HepG2 (cell line): Measurements from ENCODE around the gene ALDH3B2. TPM values are rescaled to one million over a fixed set of nuclear protein-coding genes. Genes with fewer than 3 reads are reported as not detected.
A peak's percentile ranks its signal among the peaks of the same experiment; 100 is the strongest.

Experiments used
- ATF7 ChIP-seq, 2 experiments: fragments of 450-650 bp in 1 of 2; sonication (generic) in 1 of 2; formaldehyde crosslinking in 1 of 2; IDR thresholded peaks; 2 replicates each; pipeline versions ENCODE4 v1.4.0 to v1.6.1; 2016 to 2020; ENCODE audit warnings: antibody characterized with exemption in 1 of 2, mild to moderate bottlenecking in 1 of 2, missing genetic modification reagents in 1 of 2
- CCAR2 ChIP-seq: fragments of 200-400 bp; formaldehyde crosslinking; optimal IDR thresholded peaks from 2 replicates; pipeline ENCODE3; 2018; ENCODE audit warnings: low read depth, mild to moderate bottlenecking, low read length, moderate library complexity
- CCDC6 ChIP-seq: sonication (generic); formaldehyde crosslinking; IDR thresholded peaks from 2 replicates; pipeline ENCODE4 v1.8.1; 2022; ENCODE audit warnings: mild to moderate bottlenecking, missing genetic modification reagents, moderate library complexity
- CREM ChIP-seq, 2 experiments: sonication (generic) in 1 of 2; formaldehyde crosslinking in 1 of 2; IDR thresholded peaks; 2 replicates each; pipeline versions ENCODE4 v1.4.0 to v1.6.1; 2016 to 2020; ENCODE audit warnings: antibody characterized with exemption in 1 of 2, mild to moderate bottlenecking in 1 of 2, missing genetic modification reagents in 1 of 2
- EEA1 ChIP-seq: sonication (generic); formaldehyde crosslinking; IDR thresholded peaks from 2 replicates; pipeline ENCODE4 v1.5.1; 2020; ENCODE audit warnings: mild to moderate bottlenecking, missing genetic modification reagents, borderline replicate concordance
- ETS1 ChIP-seq: sonication (generic); formaldehyde crosslinking; IDR thresholded peaks from 2 replicates; pipeline ENCODE4 v1.4.0; 2020; ENCODE audit warnings: missing genetic modification reagents
- FOSL2 ChIP-seq: sonication (generic); formaldehyde crosslinking; IDR thresholded peaks from 2 replicates; pipeline ENCODE4 v1.4.0; 2020; ENCODE audit warnings: missing genetic modification reagents
- GMEB2 ChIP-seq: IDR thresholded peaks from 2 replicates; pipeline ENCODE4 v1.6.1; 2016; ENCODE audit warnings: missing biosample characterization, missing genetic modification reagents, low read depth
- HHEX ChIP-seq: IDR thresholded peaks from 2 replicates; pipeline ENCODE4 v1.6.1; 2016; ENCODE audit warnings: control low read depth
- HNF1B ChIP-seq: sonication (generic); formaldehyde crosslinking; IDR thresholded peaks from 2 replicates; pipeline ENCODE4 v1.5.1; 2020; ENCODE audit warnings: mild to moderate bottlenecking, moderate library complexity, missing genetic modification reagents
- KLF12 ChIP-seq: sonication (generic); formaldehyde crosslinking; IDR thresholded peaks from 2 replicates; pipeline ENCODE4 v1.4.0; 2020; ENCODE audit warnings: missing genetic modification reagents, borderline replicate concordance
- MIER3 ChIP-seq: IDR thresholded peaks from 2 replicates; pipeline ENCODE4 v1.6.1; 2016; ENCODE audit warnings: missing compliant biosample characterization, borderline replicate concordance
- MZF1 ChIP-seq: sonication (generic); formaldehyde crosslinking; IDR thresholded peaks from 2 replicates; pipeline ENCODE4 v1.8.1; 2023; ENCODE audit warnings: mild to moderate bottlenecking, missing genetic modification reagents, borderline replicate concordance
- NR2C2 ChIP-seq: sonication (generic); formaldehyde crosslinking; IDR thresholded peaks from 2 replicates; pipeline ENCODE4 v1.4.0; 2020; ENCODE audit warnings: missing genetic modification reagents, mild to moderate bottlenecking, moderate library complexity, borderline replicate concordance
- SALL1 ChIP-seq: sonication (generic); formaldehyde crosslinking; IDR thresholded peaks from 2 replicates; pipeline ENCODE4 v1.8.0; 2022; ENCODE audit warnings: mild to moderate bottlenecking, missing genetic modification reagents
- SSRP1 ChIP-seq: IDR thresholded peaks from 2 replicates; pipeline ENCODE4 v1.6.1; 2016; ENCODE audit warnings: control low read depth
- YEATS2 ChIP-seq: sonication (generic); formaldehyde crosslinking; IDR thresholded peaks from 2 replicates; pipeline ENCODE4 v1.4.0; 2020; ENCODE audit warnings: missing genetic modification reagents, borderline replicate concordance
- ZFY ChIP-seq: sonication (generic); formaldehyde crosslinking; IDR thresholded peaks from 2 replicates; pipeline ENCODE4 v1.4.0; 2020; ENCODE audit warnings: missing genetic modification reagents
- ZNF543 ChIP-seq: sonication (generic); formaldehyde crosslinking; IDR thresholded peaks from 2 replicates; pipeline ENCODE4 v1.4.0; 2020; ENCODE audit warnings: mild to moderate bottlenecking, missing genetic modification reagents
- ZNF629 ChIP-seq: sonication (generic); formaldehyde crosslinking; conservative IDR thresholded peaks from 2 replicates; pipeline ENCODE4 v1.5.0; 2020; ENCODE audit warnings: missing genetic modification reagents
- ZNF674 ChIP-seq: sonication (generic); formaldehyde crosslinking; IDR thresholded peaks from 2 replicates; pipeline ENCODE4 v1.5.0; 2020; ENCODE audit warnings: low read depth, mild to moderate bottlenecking, missing genetic modification reagents
- ZNF678 ChIP-seq: sonication (generic); formaldehyde crosslinking; IDR thresholded peaks from 2 replicates; pipeline ENCODE4 v1.4.0; 2020; ENCODE audit warnings: mild to moderate bottlenecking, missing genetic modification reagents
- ZNF768 ChIP-seq: sonication (generic); formaldehyde crosslinking; IDR thresholded peaks from 2 replicates; pipeline ENCODE4 v1.4.0; 2020; ENCODE audit warnings: missing genetic modification reagents
- ZNF770 ChIP-seq: sonication (generic); formaldehyde crosslinking; IDR thresholded peaks from 2 replicates; pipeline ENCODE4 v1.5.0; 2020; ENCODE audit warnings: mild to moderate bottlenecking, missing genetic modification reagents
- ZNF781 ChIP-seq: sonication (generic); formaldehyde crosslinking; IDR thresholded peaks from 2 replicates; pipeline ENCODE4 v1.5.1; 2020; ENCODE audit warnings: borderline replicate concordance, mild to moderate bottlenecking, missing genetic modification reagents; ENCODE audit errors: not compliant biosample characterization
- polyA plus RNA-seq, 8 experiments: library from polyadenylated mRNA; depleted of rRNA in 3 of 8; stranded (reverse) in 7 of 8; unstranded in 1 of 8; fragments of >200 nt; fragmentation: Illumina TruSeq in 4 of 8; extraction: Trizol in 4 of 8; gene quantifications; 2 replicates each; pipeline versions ENCODE4 v1.2.1 to v1.2.3, GENCODE V29; 2011 to 2016; ENCODE audit warnings: low read depth in 4 of 8, missing spikeins in 1 of 8, mixed read lengths in 1 of 8; ENCODE audit not compliant: insufficient read depth in 1 of 8
- total RNA-seq, 5 experiments: library from RNA; depleted of rRNA; stranded (reverse); fragments of >200 nt; fragmentation: Illumina TruSeq; extraction: Trizol; gene quantifications; 2 replicates each; pipeline ENCODE4 v1.2.3, GENCODE V29; 2016; ENCODE audit warnings: low read depth in 1 of 5

ALDH3B2 gene
- total and polyA plus RNA-seq, 2 of the 13 experiments (the other 11 are each of a cell fraction or from before 2014, with no cell fraction given), result not detected

- TF ChIP-seq MIER3 (no peak), SSRP1 (CRISPR knock-in tag) (no peak), HHEX (CRISPR knock-in tag) (no peak), YEATS2 (no peak), CCDC6 (no peak), ZNF678 (CRISPR knock-in tag) (no peak), KLF12 (CRISPR knock-in tag) (no peak), HNF1B (CRISPR knock-in tag) (no peak), MZF1 (CRISPR knock-in tag) (no peak), ZFY (no peak), CREM (IDR thresholded peaks at IDR 0.05) (no peak), CREM (CRISPR knock-in tag; IDR thresholded peaks at IDR 0.05) (no peak), GMEB2 (CRISPR knock-in tag) (no peak), ZNF768 (peak; percentile 15; the same call in 1 of the 2 replicates), ZNF770 (CRISPR knock-in tag) (no peak), ZNF543 (CRISPR knock-in tag) (no peak), ZNF781 (CRISPR knock-in tag) (no peak), EEA1 (CRISPR knock-in tag) (no peak), ATF7 (IDR thresholded peaks at IDR 0.05) (no peak), ATF7 (CRISPR knock-in tag; IDR thresholded peaks at IDR 0.05) (no peak), ZNF629 (CRISPR knock-in tag) (peak; percentile 76), ZNF674 (CRISPR knock-in tag) (no peak), FOSL2 (CRISPR knock-in tag) (no peak), ETS1 (no peak), NR2C2 (CRISPR knock-in tag) (no peak), CCAR2 (no peak), SALL1 (CRISPR knock-in tag) (peak; percentile 27; the same call in 1 of the 2 replicates)
These were observed 26.2 kb downstream of the ALDH3B2 start (continued) for GRCh38 chr11:67648140-67648795.
